ENCODE data around the gene MUC15.

DNA sequence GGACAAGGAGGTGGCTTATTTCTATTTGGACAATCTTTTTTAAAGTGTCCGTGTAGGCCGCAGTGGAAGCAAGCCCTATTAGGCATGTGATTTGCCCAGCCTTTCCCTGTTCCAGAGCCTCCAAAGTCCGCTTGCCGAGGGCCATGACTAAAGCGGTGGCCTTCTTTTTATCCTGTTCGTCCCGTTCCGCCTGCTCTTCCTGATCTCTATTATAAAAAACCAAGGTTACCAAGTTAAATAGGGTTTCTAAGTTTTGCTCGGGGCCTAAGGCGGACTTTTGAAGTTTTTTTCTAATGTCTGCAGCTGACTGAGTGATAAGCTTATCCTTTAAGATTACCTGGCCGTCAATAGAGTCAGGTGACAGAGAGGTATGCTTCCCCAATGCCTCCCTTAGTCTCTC is 21.6 kb upstream of the MUC15 start:
- TF ChIP-seq, protein P1, sequence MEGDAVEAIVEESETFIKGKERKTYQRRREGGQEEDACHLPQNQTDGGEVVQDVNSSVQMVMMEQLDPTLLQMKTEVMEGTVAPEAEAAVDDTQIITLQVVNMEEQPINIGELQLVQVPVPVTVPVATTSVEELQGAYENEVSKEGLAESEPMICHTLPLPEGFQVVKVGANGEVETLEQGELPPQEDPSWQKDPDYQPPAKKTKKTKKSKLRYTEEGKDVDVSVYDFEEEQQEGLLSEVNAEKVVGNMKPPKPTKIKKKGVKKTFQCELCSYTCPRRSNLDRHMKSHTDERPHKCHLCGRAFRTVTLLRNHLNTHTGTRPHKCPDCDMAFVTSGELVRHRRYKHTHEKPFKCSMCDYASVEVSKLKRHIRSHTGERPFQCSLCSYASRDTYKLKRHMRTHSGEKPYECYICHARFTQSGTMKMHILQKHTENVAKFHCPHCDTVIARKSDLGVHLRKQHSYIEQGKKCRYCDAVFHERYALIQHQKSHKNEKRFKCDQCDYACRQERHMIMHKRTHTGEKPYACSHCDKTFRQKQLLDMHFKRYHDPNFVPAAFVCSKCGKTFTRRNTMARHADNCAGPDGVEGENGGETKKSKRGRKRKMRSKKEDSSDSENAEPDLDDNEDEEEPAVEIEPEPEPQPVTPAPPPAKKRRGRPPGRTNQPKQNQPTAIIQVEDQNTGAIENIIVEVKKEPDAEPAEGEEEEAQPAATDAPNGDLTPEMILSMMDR (IDR thresholded peaks at IDR 0.05): no peak
- no peak for TF ChIP-seq POLR2A (IDR thresholded peaks at IDR 0.05)
